HuH-7 (cell line): ENCODE data around the gene ALDH1L1.
A peak's percentile ranks its signal among the peaks of the same experiment; 100 is the strongest.
"Not testable (repeated sequence)": the region's sequence is repeated elsewhere in the genome, so short reads cannot be mapped to it uniquely, and the experiment has no call there.

Experiments
- DNase-seq: peaks from one replicate; pipeline ENCODE4 v3.0.0; 2011; ENCODE audit warnings: low spot score

Gene ALDH1L1

GRCh38 chr3:126081618-126082361 lies 98.6 kb downstream of the ALDH1L1 start:
- peak; percentile 39 for DNase-seq

DNA sequence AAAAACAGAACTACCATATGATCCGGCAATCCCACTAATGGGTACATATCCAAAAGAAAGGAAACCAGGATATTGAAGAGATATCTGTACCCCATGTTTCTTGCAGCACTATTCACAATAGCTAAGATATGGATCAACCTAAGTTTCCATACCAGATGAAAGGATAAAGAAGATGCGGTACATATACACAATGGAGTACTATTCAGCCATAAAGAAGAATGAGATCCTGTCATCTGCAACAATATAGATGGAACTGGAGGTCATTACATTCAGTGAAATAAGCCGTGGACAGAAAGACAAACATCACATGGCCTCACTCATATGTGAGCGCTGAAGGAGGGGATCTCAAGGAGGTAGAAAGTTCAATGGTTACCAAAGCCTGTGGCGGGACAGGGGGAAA lies 99.4 kb downstream of the ALDH1L1 start:
- no peak for DNase-seq

DNA sequence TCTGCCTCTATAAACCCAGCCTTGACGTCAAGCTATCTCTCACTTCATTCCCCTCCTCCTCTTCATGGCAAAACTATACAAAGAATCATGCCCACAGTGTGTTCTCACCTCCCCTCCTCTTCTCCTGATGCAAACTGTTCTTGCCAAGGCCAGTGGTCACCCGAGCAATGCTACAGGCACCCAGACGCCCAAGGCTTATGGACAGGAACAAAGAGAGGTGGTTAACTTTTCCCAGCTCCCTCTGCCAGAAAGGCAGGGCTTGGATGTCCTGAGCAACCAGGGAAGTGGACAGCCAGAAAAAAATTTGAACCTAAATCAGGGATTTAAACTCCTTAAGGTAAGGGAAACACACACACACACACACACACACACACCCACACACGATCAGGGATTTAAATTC lies 101.5 kb downstream of the ALDH1L1 start:
- DNase-seq, result no peak

DNA sequence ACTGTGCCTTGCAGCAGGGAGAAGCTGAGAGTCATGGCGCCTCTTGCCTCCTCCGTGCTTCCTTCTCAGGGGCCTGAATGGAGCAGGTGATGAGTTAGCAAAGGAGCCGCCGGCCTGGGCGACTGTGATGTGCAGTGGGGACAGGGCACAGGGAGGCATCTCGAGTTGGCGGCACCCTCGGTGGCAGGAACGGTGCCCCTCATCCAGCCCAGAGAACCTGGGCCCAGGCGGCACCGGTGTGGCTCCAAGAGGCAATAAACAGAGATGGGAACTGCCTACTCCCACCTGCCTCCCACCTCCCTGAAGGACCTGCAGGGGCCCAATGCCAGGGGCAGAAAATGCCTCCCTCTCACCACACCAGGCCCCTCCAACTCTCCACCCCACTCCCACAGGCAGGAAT lies 102.6 kb downstream of the ALDH1L1 start:
- DNase-seq, result no peak

DNA sequence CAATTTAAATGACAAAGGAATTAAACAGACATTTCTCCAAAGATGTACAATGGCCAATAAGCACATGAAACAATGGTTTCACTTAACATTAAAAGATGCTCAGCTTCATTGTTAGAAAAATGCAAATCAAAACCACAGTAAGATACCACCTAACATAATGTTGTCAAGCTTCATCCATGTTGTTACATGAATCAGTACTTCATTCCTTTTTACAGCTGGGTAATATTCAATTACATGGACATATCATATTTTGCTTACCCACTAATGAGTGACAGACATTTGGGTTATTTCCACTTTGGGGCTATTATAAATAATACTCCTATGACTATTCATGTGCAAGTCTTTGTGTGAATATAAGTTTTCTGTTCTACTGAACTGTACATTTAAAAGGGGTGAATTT lies 104.2 kb downstream of the ALDH1L1 start:
- no peak for DNase-seq

DNA sequence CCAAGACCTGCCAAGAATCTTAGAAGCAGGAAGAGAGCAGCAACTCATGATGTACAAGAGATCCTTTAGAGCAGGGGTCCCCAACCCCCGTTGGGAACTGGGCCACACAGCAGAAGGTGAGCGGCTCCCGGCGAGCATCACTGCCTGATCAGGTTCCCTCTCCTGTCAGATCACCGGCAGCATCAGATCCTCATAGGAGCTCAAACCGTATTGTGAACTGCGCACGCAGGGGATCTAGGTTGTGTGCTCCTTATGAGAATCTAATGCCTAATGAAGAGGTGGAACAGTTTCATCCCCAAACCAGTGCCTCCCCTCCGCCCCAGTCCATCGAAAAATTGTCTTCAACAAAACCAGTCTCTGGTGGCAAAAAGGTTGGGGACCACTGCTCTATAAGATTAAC lies 110.2 kb downstream of the ALDH1L1 start:
- no peak for DNase-seq

- DNase-seq, result no peak
Observed at GRCh38 chr3:126067959-126068358, 112.4 kb downstream of the ALDH1L1 start.

GRCh38 chr3:126066676-126067075 lies 113.7 kb downstream of the ALDH1L1 start:
- not testable (repeated sequence) for DNase-seq

- DNase-seq, result no peak
Observed at GRCh38 chr3:126065876-126066275, 114.5 kb downstream of the ALDH1L1 start.

- no peak for DNase-seq
Observed at GRCh38 chr3:126064627-126065258, 115.6 kb downstream of the ALDH1L1 start.

DNA sequence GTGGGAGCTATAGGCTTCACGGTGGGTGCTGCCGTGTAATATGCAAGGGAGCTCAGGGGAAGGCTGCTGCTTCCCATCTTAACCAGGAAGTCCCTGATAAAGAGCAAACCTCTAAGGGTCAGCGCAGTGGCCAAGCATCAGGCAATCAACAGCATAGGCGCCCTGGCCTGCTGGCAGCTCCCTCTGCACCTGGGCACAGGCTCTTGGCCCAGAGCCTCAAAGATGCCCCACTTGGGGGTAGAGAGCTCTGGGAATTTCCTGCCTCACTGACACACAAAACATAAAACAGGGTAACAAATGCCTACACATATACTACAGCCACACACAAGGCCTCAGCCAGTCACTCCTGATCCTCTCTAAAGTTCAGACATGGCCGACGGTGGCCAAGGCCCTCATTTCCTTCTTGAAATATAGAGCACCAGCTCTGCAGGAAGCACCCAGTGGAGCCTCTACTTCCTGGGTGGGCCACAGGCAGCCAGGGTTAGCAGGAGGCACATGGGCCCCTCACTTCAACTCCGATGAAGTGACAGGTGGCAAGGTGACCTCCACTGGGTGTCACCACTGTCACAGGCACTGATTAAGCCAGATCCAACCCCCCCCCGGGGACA lies 116.9 kb downstream of the ALDH1L1 start:
- no peak for DNase-seq

- no peak for DNase-seq
Observed at GRCh38 chr3:126061301-126062032, 118.9 kb downstream of the ALDH1L1 start.

- no peak for DNase-seq
Observed at GRCh38 chr3:126060613-126061145, 119.7 kb downstream of the ALDH1L1 start.

GRCh38 chr3:126058666-126059065 lies 121.7 kb downstream of the ALDH1L1 start:
- DNase-seq, result no peak

DNA sequence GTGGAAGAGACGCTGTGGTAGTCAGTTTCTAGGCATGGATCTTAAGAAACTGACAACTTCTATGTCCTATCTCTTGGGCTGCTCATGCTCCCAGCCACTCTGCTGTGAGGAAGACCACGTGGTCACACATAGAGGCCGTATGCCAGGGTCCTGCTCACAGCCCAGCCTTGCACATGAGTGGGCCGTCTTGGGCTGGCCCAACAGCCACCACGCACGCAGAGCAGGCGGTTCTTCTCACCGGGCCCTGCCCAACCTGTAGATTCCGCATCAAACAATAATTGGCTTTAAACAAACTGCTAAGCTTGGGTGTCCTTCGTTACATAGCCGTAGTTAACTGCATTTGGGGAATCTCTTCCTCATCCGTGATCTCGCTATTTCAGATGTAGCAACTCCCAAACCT lies 122.5 kb downstream of the ALDH1L1 start:
- DNase-seq, result no peak

DNA sequence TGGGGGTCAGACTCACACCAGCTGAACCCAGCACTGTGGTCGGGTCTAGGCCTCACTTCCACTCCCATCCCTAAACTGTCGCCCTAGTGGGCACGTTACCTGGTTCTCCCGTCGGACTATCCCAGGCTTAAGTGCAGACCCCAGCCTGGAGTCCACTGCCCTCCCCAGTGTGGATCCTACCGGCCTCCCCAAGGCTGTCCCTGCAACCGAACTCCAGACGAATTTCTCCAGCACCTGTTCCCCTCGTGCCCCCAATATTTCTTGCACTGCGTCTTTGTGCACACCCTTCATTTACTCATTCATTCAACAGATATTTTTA lies 122.9 kb downstream of the ALDH1L1 start:
- no peak for DNase-seq

DNA sequence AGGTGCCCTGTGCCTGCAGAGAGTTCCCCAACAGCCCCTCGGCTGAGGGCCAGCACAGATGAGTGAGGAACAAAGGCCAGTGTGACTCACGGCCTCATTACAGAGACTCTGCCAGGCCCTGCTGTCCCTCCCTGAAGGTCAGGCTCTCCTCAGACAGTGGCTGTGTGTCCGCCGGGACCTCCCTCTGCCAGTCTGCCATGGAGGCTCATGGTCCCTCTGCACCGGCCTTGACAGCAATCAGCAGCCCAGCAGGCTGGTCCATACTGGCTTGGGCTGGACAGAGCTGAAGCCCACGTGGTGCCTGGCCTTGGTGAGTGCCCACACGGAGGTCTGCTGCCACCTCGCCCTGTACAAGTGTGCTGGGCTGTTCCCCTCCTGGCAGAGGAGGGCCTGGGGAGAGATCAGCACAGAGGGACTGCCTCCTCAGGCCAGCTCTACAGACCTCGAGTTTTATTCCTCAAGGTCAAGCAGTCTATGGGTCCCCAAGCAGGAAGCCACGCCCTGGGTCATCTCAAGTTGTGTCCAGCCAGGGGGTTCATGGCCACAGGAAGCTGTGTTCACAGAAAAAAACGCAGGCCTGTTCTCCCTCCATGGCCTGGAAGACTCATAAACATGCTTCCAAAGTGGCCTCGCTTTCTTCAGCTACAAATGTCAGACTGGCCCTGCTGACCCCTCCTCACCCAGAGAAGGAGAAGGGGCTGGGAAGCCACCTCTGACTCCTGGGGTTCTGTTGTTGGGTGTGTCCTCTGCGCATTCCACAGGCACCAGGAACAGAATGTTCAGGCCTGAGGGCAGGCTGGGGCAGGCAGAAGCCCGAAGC lies 123.5 kb downstream of the ALDH1L1 start:
- DNase-seq, result no peak

GRCh38 chr3:126056088-126056487 lies 124.3 kb downstream of the ALDH1L1 start:
- DNase-seq, result no peak

GRCh38 chr3:126054870-126055269 lies 125.5 kb downstream of the ALDH1L1 start:
- no peak for DNase-seq

GRCh38 chr3:126053949-126054569 lies 126.3 kb downstream of the ALDH1L1 start:
- no peak for DNase-seq
